ENCODE data around the gene NSUN4. TPM values are rescaled to one million over a fixed set of nuclear protein-coding genes. Genes with fewer than 3 reads are reported as not detected.
A peak's percentile ranks its signal among the peaks of the same experiment; 100 is the strongest.
"Not testable (repeated sequence)": the region's sequence is repeated elsewhere in the genome, so short reads cannot be mapped to it uniquely, and the experiment has no call there.

NSUN4 gene
- total RNA-seq, 2 donors from 2014 or later, result 21.0 to 29.0 TPM

GRCh38 chr1:46334030-46334384 lies 6.6 kb upstream of the NSUN4 start:
- Histone ChIP-seq H3K36me3 (no peaks in the 10 kb centered on the region), H3K27ac (no peak overlapping the region), H3K9me3 (no peaks in the 10 kb centered on the region), H3K4me3 (no peak overlapping the region), H3K4me1 (replicated peaks) (no peaks in the 10 kb centered on the region), H3K27me3 (replicated peaks; ENCODE audit: insufficient read depth) (no peaks in the 10 kb centered on the region)
- TF ChIP-seq POLR2A (IDR thresholded peaks at IDR 0.05), result no peak
- no peak for TF ChIP-seq POLR2AphosphoS5 (IDR thresholded peaks at IDR 0.05)
- no peak for TF ChIP-seq CTCF (IDR thresholded peaks at IDR 0.05)
- 90% methylated on average over 2 of the region's 2 CpGs for WGBS
- intact Hi-C loops (cut with DNase I), result no loop called here
- DNase-seq (ENCODE audit: low spot score), result no peak

DNA sequence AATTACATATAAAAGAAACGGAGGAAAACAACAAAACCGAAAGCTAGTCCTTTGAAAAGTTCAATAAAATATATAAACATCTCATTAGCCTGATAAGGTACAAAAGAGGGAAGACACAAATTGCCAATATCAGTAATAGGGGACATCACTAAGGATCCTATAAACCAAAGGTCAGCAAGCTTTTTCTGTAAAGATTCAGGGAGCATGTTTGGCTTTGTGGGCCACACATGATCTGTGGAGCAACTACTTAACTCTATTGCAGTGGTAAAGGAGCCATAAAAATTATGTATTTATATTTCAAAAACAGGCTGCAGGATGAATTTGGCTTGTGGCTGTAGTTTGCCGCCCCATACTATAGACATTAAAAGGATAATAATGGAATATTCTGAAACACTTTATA lies 5.5 kb upstream of the NSUN4 start:
- Histone ChIP-seq H3K4me1 (replicated peaks) (no peaks in the 10 kb centered on the region), H3K27me3 (replicated peaks; ENCODE audit: insufficient read depth) (no peaks in the 10 kb centered on the region), H3K4me3 (no peak overlapping the region), H3K36me3 (no peaks in the 10 kb centered on the region), H3K27ac (no peak overlapping the region), H3K9me3 (no peaks in the 10 kb centered on the region)
- DNase-seq (ENCODE audit: low spot score), result no peak
- TF ChIP-seq CTCF (IDR thresholded peaks at IDR 0.05) (no peak), POLR2A (IDR thresholded peaks at IDR 0.05) (no peak), POLR2AphosphoS5 (IDR thresholded peaks at IDR 0.05) (no peak)
- 89% methylated on average over 3 of the region's 3 CpGs for WGBS
- intact Hi-C loops (cut with DNase I), result no loop called here

DNA sequence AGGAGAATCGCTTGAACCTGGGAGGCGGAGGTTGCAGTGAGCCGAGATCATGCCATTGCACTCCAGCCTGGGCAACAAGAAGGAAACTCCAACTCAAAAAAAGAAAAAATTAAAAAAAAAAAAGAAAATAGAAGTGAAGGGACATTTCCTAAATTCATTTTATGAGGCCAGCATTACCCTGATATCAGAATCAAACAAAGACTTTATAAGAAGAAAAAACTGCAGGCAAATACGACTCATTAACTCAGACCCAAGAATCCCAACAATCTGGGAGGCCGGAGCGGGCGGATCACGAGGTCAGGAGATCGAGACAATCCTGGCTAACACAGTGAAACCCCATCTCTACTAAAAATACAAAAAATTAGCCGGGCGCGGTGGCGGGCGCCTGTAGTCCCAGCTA lies 3.2 kb upstream of the NSUN4 start:
- intact Hi-C loops (cut with DNase I); H3K36me3 ChIP-seq; H3K4me3 ChIP-seq; H3K9me3 ChIP-seq; H3K4me1 ChIP-seq (replicated peaks); DNase-seq (ENCODE audit: low spot score); H3K27me3 ChIP-seq (replicated peaks; ENCODE audit: insufficient read depth); H3K27ac ChIP-seq: not testable (repeated sequence)
- 93% methylated on average over 14 of the region's 14 CpGs for WGBS

GRCh38 chr1:46341222-46342083 lies 846 bp downstream of the NSUN4 start:
- Histone ChIP-seq H3K27ac (peak overlapping the region; percentile 92 to 97), H3K27me3 (replicated peaks; ENCODE audit: insufficient read depth) (no peaks in the 10 kb centered on the region), H3K4me3 (peak overlapping the region; percentile 58 to 61), H3K4me1 (replicated peaks) (no peaks in the 10 kb centered on the region), H3K9me3 (no peaks in the 10 kb centered on the region), H3K36me3 (peaks cover 0 to 5% of the 10 kb centered on the region in 2 donors)
- intact Hi-C loops (cut with DNase I), result no loop called here
- TF ChIP-seq POLR2A (IDR thresholded peaks at IDR 0.05), result no peak
- TF ChIP-seq POLR2AphosphoS5 (IDR thresholded peaks at IDR 0.05), result no peak
- no peak for TF ChIP-seq CTCF (IDR thresholded peaks at IDR 0.05)
- DNase-seq (ENCODE audit: low spot score), result peak; percentile 7
- WGBS, result 45% methylated on average over 31 of the region's 31 CpGs

DNA sequence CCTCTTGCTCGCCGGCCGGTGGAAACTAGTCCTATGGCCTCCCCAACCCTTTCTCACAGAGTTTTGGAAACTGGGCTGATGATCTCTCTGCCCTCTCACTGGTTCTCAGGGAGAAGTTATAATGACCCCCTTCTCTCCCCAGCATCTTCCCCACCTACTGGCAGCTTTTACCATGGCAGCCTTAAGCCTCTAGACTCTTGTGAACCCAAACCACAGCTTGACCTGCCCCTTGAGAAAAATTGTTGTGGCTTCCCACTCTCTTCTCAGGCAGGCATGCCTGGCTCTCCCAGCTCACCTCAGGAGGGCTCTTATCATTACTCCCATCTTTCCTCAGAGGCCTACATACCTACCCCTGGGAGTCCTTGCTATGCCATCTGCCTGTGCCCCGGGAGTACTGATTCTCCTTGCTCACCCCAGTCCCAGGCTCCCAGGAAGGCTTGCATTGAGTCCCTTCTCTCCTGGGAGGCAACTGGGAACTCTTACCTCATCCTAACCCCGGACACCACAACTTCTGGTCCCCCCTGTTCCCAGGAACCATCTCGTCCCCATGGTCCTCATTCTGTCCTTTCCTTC lies 1.6 kb downstream of the NSUN4 start:
- intact Hi-C loops (cut with DNase I), result no loop called here
- H3K27ac ChIP-seq, result peak overlapping the region; percentile 92 to 97
- no peaks in the 10 kb centered on the region for H3K27me3 ChIP-seq (replicated peaks; ENCODE audit: insufficient read depth)
- H3K4me3 ChIP-seq, result no peak overlapping the region
- DNase-seq (ENCODE audit: low spot score), result no peak
- TF ChIP-seq CTCF (IDR thresholded peaks at IDR 0.05) (peak in 2 of 4 experiments; percentile 10 to 13), POLR2AphosphoS5 (IDR thresholded peaks at IDR 0.05) (no peak), POLR2A (IDR thresholded peaks at IDR 0.05) (no peak)
- H3K36me3 ChIP-seq, result peaks cover 0 to 5% of the 10 kb centered on the region in 2 donors
- WGBS, result 93% methylated on average over 6 of the region's 6 CpGs
- no peaks in the 10 kb centered on the region for H3K9me3 ChIP-seq
- no peaks in the 10 kb centered on the region for H3K4me1 ChIP-seq (replicated peaks)
